GM21529 (cell line): Measurements from ENCODE around the gene PDPK1.

ENCODE experiments used
- ATAC-seq: cut with Tn5 transposase; IDR thresholded peaks from one replicate; pipeline ENCODE4 v1.9.1; 2021; ENCODE audit not compliant: unreplicated experiment

PDPK1 gene

GRCh38 chr16:2537451-2538379 is at the start of gene PDPK1:
PDPK1 (plus strand) TSS chr16:2538021; CDS start chr16:2538113, 92 bp downstream.
- ATAC-seq, result peak; percentile 80

- ATAC-seq, result no peak
Observed at GRCh38 chr16:2489581-2489980, 48.2 kb upstream of the PDPK1 start.

- no peak for ATAC-seq
Observed at GRCh38 chr16:2490190-2491105, 47.4 kb upstream of the PDPK1 start.

GRCh38 chr16:2492292-2492691 is 45.5 kb upstream of the PDPK1 start:
- ATAC-seq, result no peak

- ATAC-seq, result no peak
Observed at GRCh38 chr16:2493605-2494004, 44.2 kb upstream of the PDPK1 start.

GRCh38 chr16:2494616-2495015 is 43.2 kb upstream of the PDPK1 start:
- ATAC-seq, result no peak

- ATAC-seq, result no peak
Observed at GRCh38 chr16:2495041-2495440, 42.8 kb upstream of the PDPK1 start.

- no peak for ATAC-seq
Observed at GRCh38 chr16:2496223-2497115, 41.4 kb upstream of the PDPK1 start.

GRCh38 chr16:2497116-2497630 is 40.6 kb upstream of the PDPK1 start:
- no peak for ATAC-seq

GRCh38 chr16:2497695-2498484 is 39.9 kb upstream of the PDPK1 start:
- no peak for ATAC-seq

- ATAC-seq, result no peak
Observed at GRCh38 chr16:2498531-2499253, 39.1 kb upstream of the PDPK1 start.

GRCh38 chr16:2499454-2499853 is 38.4 kb upstream of the PDPK1 start:
- ATAC-seq, result no peak

GRCh38 chr16:2499890-2500429 is 37.9 kb upstream of the PDPK1 start:
- no peak for ATAC-seq

GRCh38 chr16:2500430-2500917 is 37.3 kb upstream of the PDPK1 start:
- ATAC-seq, result no peak

- peak; percentile 56 for ATAC-seq
Observed at GRCh38 chr16:2500918-2501750, 36.7 kb upstream of the PDPK1 start.

- ATAC-seq, result no peak
Observed at GRCh38 chr16:2501946-2502895, 35.6 kb upstream of the PDPK1 start.

GRCh38 chr16:2505695-2506094 is 32.1 kb upstream of the PDPK1 start:
- ATAC-seq, result no peak
